COLO829 (cell line): ENCODE results near the gene GFY.

Source experiments
- DNase-seq: peaks from one replicate; pipeline ENCODE4 v3.0.0; 2012; ENCODE audit warnings: low spot score

The GFY gene

GRCh38 chr19:49425178-49425577 lies at the start of gene GFY:
GFY (plus strand) TSS chr19:49425388; CDS start chr19:49426431, 1,043 bp downstream.
- DNase-seq, result no peak

- no peak for DNase-seq
These were observed 46.7 kb upstream of the GFY start for GRCh38 chr19:49378512-49378911.

GRCh38 chr19:49380391-49380790 lies 44.8 kb upstream of the GFY start:
- DNase-seq, result no peak

GRCh38 chr19:49382639-49383038 lies 42.5 kb upstream of the GFY start:
- DNase-seq, result no peak

GRCh38 chr19:49383599-49383998 lies 41.6 kb upstream of the GFY start:
- DNase-seq, result no peak

- peak; percentile 94 for DNase-seq
These were observed 37.2 kb upstream of the GFY start, which contains the start of gene KASH5 for GRCh38 chr19:49387936-49388372. KASH5 (plus strand) TSS chr19:49388249; CDS start chr19:49390884, 2,635 bp downstream.

GRCh38 chr19:49389406-49389805 lies 35.8 kb upstream of the GFY start:
- no peak for DNase-seq

- no peak for DNase-seq
These were observed 34.9 kb upstream of the GFY start for GRCh38 chr19:49390131-49390928.

- DNase-seq, result no peak
These were observed 34.2 kb upstream of the GFY start for GRCh38 chr19:49390929-49391359.

GRCh38 chr19:49391581-49392399 lies 33.4 kb upstream of the GFY start:
- peak; percentile 54 for DNase-seq

GRCh38 chr19:49393881-49394280 lies 31.3 kb upstream of the GFY start:
- no peak for DNase-seq

- DNase-seq, result no peak
These were observed 29.4 kb upstream of the GFY start for GRCh38 chr19:49395581-49396407.

GRCh38 chr19:49396738-49397505 lies 28.3 kb upstream of the GFY start:
- no peak for DNase-seq

- no peak for DNase-seq
These were observed 27.1 kb upstream of the GFY start for GRCh38 chr19:49398001-49398615.

- no peak for DNase-seq
These were observed 26.3 kb upstream of the GFY start for GRCh38 chr19:49398931-49399330.

GRCh38 chr19:49400029-49400428 lies 25.2 kb upstream of the GFY start:
- DNase-seq, result no peak

GRCh38 chr19:49403404-49404187 lies 21.6 kb upstream of the GFY start:
- no peak for DNase-seq

- DNase-seq, result no peak
These were observed 18.1 kb upstream of the GFY start for GRCh38 chr19:49407079-49407478.

- no peak for DNase-seq
These were observed 17.6 kb upstream of the GFY start for GRCh38 chr19:49407482-49408015.
